ENCODE measurements around the gene CEBPZOS. TPM values are rescaled to one million over a fixed set of nuclear protein-coding genes. Genes with fewer than 3 reads are reported as not detected.

CEBPZOS gene
- polyA plus RNA-seq, 2 donors = 19.1 to 53.7 TPM

DNA sequence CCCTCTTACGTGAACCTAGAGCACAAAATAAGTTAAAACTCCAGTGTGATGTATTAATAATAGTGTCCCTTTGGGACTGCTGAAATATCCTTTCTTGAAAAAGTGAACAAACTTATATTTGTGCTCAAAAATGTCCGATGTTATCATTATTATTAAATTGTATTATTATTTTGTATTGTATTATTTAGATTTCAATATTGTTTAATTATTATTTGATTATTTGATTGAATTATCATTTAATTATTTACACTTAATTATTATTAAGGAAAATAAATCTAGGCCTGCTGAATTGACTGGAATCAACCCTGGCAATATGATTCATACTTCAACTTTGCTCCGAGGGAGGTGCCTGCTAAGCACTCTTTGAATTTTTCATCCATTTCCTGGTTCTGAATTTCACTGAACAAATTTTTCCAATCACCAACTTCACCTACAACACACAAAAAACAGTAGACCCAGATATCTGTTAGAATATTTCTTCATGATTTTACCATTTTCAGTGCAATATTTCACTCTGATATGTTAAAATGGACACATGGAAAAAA is 28.6 kb upstream of the CEBPZOS start:
- no peaks in the 10 kb centered on the region for H3K9me3 ChIP-seq (ENCODE audit: control insufficient read depth in 2 of 2, insufficient read depth in 1 of 2, low read depth in 1 of 2, low read length in 1 of 2)
- H3K27me3 ChIP-seq (ENCODE audit: control insufficient read depth in 1 of 2, insufficient read depth in 2 of 2, low read length in 2 of 2) = no peaks in the 10 kb centered on the region
- 76 to 79% methylated on average over 3 of the region's 3 CpGs for WGBS, 2 donors
- no peaks in the 10 kb centered on the region for H3K4me1 ChIP-seq (ENCODE audit: control insufficient read depth in 2 of 2, insufficient read depth in 2 of 2, low read length in 1 of 2)
- no peak overlapping the region for H3K4me3 ChIP-seq (ENCODE audit: low read depth in 1 of 2, low read length in 2 of 2)
- H3K36me3 ChIP-seq (ENCODE audit: control insufficient read depth in 2 of 2, insufficient read depth in 2 of 2, low read length in 1 of 2) = no peaks in the 10 kb centered on the region
- peak overlapping the region in 1 of 2 donors; percentile 34 for H3K27ac ChIP-seq (ENCODE audit: low read depth in 2 of 2, low read length in 1 of 2)

DNA sequence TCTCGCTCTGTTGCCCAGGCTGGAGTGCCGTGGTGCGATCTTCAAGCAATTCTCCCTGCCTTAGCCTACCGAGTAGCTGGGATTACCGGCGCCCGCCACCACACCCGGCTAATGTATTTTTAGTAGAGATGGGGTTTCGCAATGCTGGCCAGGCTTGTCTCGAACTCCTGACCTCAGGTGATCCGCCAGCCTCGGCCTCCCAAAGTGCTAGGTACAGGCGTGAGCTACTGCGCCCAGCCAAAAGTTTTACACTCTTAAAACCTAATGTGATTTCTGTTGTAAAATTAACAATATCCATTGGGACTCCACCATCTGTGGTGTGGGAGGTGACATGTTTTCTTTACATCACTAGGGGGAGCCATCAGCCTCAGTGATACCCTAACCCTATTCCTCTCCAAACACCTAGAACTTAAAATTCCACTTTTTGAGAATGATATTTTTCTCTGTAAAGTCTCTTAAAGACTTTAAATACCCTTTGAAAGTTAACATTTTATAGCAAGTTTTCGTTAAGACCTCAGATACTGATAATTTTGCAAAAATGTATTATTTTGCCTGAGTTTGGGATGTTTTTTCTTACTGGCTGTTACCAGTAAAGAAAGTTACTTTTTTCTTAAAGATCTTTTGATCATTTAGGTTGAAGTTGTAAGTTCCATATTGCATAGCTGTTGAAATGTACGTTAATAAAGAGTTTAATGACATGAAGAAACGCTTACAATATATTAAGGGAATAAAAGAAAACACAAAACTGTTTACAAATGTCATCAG is 27.9 kb upstream of the CEBPZOS start:
- H3K4me3 ChIP-seq (ENCODE audit: low read depth in 1 of 2, low read length in 2 of 2) = no peak overlapping the region
- H3K36me3 ChIP-seq (ENCODE audit: control insufficient read depth in 2 of 2, insufficient read depth in 2 of 2, low read length in 1 of 2) = no peaks in the 10 kb centered on the region
- peak overlapping the region; percentile 34 to 65 for H3K27ac ChIP-seq (ENCODE audit: low read depth in 2 of 2, low read length in 1 of 2)
- WGBS, 2 donors = 41 to 46% methylated on average over 17 of the region's 17 CpGs
- no peaks in the 10 kb centered on the region for H3K9me3 ChIP-seq (ENCODE audit: control insufficient read depth in 2 of 2, insufficient read depth in 1 of 2, low read depth in 1 of 2, low read length in 1 of 2)
- no peaks in the 10 kb centered on the region for H3K27me3 ChIP-seq (ENCODE audit: control insufficient read depth in 1 of 2, insufficient read depth in 2 of 2, low read length in 2 of 2)
- H3K4me1 ChIP-seq (ENCODE audit: control insufficient read depth in 2 of 2, insufficient read depth in 2 of 2, low read length in 1 of 2) = no peaks in the 10 kb centered on the region

DNA sequence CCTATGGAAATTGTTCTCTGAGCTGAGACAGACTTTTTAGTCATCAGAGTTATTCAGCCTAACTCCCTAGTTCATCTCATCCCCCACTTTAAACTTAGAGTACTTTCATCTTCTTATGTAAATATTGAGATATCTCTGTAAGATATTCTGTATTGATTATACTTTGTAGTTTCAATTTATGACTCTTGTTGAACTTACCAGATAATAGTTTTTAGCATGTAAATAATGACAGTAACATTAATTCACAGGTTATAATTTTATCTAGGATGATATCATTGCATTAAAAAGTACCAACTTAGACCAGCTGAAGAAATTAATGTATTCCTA is 24.7 kb upstream of the CEBPZOS start:
- Histone ChIP-seq H3K4me3 (ENCODE audit: low read depth in 1 of 2, low read length in 2 of 2) (no peak overlapping the region), H3K4me1 (ENCODE audit: control insufficient read depth in 2 of 2, insufficient read depth in 2 of 2, low read length in 1 of 2) (no peaks in the 10 kb centered on the region), H3K9me3 (ENCODE audit: control insufficient read depth in 2 of 2, insufficient read depth in 1 of 2, low read depth in 1 of 2, low read length in 1 of 2) (no peaks in the 10 kb centered on the region), H3K27ac (ENCODE audit: low read depth in 2 of 2, low read length in 1 of 2) (no peak overlapping the region), H3K27me3 (ENCODE audit: control insufficient read depth in 1 of 2, insufficient read depth in 2 of 2, low read length in 2 of 2) (no peaks in the 10 kb centered on the region), H3K36me3 (ENCODE audit: control insufficient read depth in 2 of 2, insufficient read depth in 2 of 2, low read length in 1 of 2) (no peaks in the 10 kb centered on the region)

DNA sequence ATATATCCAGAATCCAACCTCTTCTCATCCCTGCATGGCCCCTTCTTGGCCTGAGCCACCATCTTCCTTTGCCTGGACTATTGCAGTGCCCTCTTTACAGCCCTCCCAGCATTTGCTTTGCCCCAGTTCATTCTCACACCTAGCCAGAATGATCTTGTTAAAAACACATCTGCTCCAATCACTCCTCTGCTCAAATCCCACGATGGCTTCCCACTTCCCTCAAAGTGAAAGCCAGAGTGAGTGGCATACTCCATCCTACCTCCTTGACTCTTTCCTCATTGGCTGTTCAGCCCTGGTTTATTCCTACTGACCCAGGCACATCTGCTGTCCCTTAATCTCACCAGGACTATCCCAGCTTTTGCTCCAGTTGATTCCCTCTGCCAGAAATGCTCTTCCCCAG is 22.6 kb upstream of the CEBPZOS start:
- H3K27ac ChIP-seq (ENCODE audit: low read depth in 2 of 2, low read length in 1 of 2) = no peak overlapping the region
- 82 to 85% methylated on average over 1 of the region's 1 CpG for WGBS, 2 donors
- H3K4me1 ChIP-seq (ENCODE audit: control insufficient read depth in 2 of 2, insufficient read depth in 2 of 2, low read length in 1 of 2) = no peaks in the 10 kb centered on the region
- H3K4me3 ChIP-seq (ENCODE audit: low read depth in 1 of 2, low read length in 2 of 2) = no peak overlapping the region
- H3K9me3 ChIP-seq (ENCODE audit: control insufficient read depth in 2 of 2, insufficient read depth in 1 of 2, low read depth in 1 of 2, low read length in 1 of 2) = no peaks in the 10 kb centered on the region
- no peaks in the 10 kb centered on the region for H3K27me3 ChIP-seq (ENCODE audit: control insufficient read depth in 1 of 2, insufficient read depth in 2 of 2, low read length in 2 of 2)
- no peaks in the 10 kb centered on the region for H3K36me3 ChIP-seq (ENCODE audit: control insufficient read depth in 2 of 2, insufficient read depth in 2 of 2, low read length in 1 of 2)

DNA sequence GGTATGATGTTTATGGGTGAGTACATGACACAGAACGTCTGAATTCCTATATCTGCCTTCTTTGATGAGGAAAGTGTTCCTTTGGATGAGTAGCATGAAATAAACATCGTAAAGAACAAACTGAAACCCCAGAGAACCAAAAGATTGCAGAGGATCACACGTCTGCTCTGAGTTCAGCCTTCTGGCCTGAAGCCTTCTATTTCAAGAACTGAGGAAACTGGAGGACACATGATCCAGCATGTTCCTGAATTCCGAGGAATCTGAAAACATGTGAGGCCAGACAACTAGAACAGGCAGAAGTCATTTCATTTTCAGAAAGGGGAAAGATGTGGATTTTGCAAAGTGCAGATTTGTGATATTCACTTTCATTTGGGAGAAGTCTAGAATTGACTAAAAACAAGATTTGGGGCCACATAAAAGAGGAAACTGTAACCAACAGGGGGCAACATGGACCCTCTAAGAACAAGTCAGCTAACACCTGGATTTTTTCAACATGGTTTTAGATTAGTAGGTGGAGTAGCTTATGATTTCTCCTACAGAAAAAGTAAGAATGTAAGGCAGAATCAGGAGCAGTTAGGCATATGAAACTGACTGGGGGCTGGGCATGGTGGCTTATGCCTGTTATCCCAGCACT is 16.2 kb upstream of the CEBPZOS start:
- Histone ChIP-seq H3K4me1 (ENCODE audit: control insufficient read depth in 2 of 2, insufficient read depth in 2 of 2, low read length in 1 of 2) (no peaks in the 10 kb centered on the region), H3K4me3 (ENCODE audit: low read depth in 1 of 2, low read length in 2 of 2) (no peak overlapping the region), H3K27me3 (ENCODE audit: control insufficient read depth in 1 of 2, insufficient read depth in 2 of 2, low read length in 2 of 2) (no peaks in the 10 kb centered on the region), H3K36me3 (ENCODE audit: control insufficient read depth in 2 of 2, insufficient read depth in 2 of 2, low read length in 1 of 2) (no peaks in the 10 kb centered on the region), H3K27ac (ENCODE audit: low read depth in 2 of 2, low read length in 1 of 2) (no peak overlapping the region), H3K9me3 (ENCODE audit: control insufficient read depth in 2 of 2, insufficient read depth in 1 of 2, low read depth in 1 of 2, low read length in 1 of 2) (no peaks in the 10 kb centered on the region)
- 35 to 43% methylated on average over 4 of the region's 4 CpGs for WGBS, 2 donors

DNA sequence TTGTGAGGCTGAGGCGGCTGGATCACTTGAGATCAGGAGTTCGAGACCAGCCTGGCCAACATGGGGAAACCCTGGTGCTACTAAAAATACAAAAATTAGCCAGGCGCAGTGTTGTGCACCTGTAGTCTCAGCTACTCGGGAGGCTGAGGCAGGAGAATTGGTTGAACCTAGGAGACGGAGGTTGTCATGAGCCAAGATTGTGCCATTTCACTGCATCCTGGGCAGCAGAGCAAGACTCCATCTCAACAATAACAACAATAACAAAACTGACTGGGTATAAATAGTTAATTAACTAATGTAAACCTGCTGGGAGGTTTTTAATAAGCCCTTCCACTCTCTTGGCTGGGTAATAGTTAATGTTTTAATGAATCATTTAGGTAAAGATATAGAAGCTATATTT is 15.7 kb upstream of the CEBPZOS start:
- no peak overlapping the region for H3K4me3 ChIP-seq (ENCODE audit: low read depth in 1 of 2, low read length in 2 of 2)
- H3K27ac ChIP-seq (ENCODE audit: low read depth in 2 of 2, low read length in 1 of 2) = no peak overlapping the region
- H3K27me3 ChIP-seq (ENCODE audit: control insufficient read depth in 1 of 2, insufficient read depth in 2 of 2, low read length in 2 of 2) = no peaks in the 10 kb centered on the region
- H3K4me1 ChIP-seq (ENCODE audit: control insufficient read depth in 2 of 2, insufficient read depth in 2 of 2, low read length in 1 of 2) = no peaks in the 10 kb centered on the region
- no peaks in the 10 kb centered on the region for H3K36me3 ChIP-seq (ENCODE audit: control insufficient read depth in 2 of 2, insufficient read depth in 2 of 2, low read length in 1 of 2)
- no peaks in the 10 kb centered on the region for H3K9me3 ChIP-seq (ENCODE audit: control insufficient read depth in 2 of 2, insufficient read depth in 1 of 2, low read depth in 1 of 2, low read length in 1 of 2)
- WGBS, 2 donors = 93 to 94% methylated on average over 5 of the region's 5 CpGs

DNA sequence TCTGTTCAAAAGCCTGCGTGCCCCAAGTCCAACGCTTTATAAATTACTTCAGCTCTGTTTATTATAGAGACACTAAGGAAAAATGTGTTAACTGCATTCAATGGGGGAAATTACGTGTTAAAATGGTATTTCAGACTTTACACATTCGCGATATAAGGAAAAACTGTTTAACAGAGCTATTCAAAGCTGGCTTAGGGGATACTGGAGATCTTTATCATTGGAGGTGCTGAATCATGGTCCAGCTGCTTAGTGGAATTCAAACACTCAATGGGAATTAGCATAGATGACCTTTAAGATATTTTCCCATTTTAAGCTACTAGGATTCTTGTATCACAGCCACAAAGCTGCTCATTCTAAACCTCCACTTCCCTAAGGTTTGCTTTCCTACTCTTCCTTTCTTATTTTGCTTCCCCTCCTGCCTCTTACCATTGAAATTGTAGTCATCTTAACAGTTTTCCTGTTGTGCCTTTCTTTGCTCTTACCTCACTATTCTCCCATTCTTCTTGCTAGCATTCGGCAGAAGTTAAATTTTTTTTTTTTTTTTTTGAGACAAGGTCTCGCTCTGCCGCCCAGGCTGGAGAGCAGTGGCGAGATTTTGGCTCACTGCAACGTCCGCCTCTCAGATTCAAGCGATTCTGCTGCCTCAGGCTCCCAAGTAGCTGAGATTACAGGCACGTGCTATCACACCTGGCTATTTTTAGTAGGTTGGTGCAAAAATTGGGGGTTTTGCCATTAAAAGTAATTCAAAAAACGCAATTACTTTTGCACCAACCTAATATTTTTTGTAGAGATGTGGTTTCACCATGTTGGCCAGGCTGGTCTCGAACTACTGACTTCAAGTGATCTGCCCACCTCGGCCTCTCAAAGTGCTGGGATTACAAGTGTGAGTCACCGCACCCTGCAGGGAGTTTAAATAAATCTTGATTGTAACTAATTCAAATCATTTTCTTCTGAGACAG is 14.3 kb upstream of the CEBPZOS start:
- Histone ChIP-seq H3K27me3 (ENCODE audit: control insufficient read depth in 1 of 2, insufficient read depth in 2 of 2, low read length in 2 of 2) (no peaks in the 10 kb centered on the region), H3K36me3 (ENCODE audit: control insufficient read depth in 2 of 2, insufficient read depth in 2 of 2, low read length in 1 of 2) (no peaks in the 10 kb centered on the region), H3K4me3 (ENCODE audit: low read depth in 1 of 2, low read length in 2 of 2) (no peak overlapping the region), H3K4me1 (ENCODE audit: control insufficient read depth in 2 of 2, insufficient read depth in 2 of 2, low read length in 1 of 2) (no peaks in the 10 kb centered on the region), H3K27ac (ENCODE audit: low read depth in 2 of 2, low read length in 1 of 2) (no peak overlapping the region), H3K9me3 (ENCODE audit: control insufficient read depth in 2 of 2, insufficient read depth in 1 of 2, low read depth in 1 of 2, low read length in 1 of 2) (no peaks in the 10 kb centered on the region)
- WGBS, 2 donors = 75 to 80% methylated on average over 17 of the region's 17 CpGs

DNA sequence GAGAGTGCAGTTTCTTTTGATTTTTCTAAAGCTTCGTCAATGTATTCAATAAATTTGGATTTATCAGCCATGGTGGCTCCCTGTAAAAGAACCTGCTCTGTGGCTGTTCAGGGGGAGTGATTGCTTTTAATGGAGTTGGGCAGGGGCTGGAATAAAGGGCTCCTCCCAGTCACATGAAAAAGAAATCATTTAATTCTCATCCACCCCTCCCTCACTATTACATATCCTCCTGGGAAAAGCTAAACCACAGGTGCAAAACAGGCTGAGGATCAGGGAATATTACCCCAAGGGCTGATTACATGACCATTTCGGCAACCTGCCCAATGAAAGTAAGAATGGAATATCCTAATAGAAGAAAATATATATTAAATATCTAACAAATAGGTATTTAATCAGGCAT is 7.7 kb upstream of the CEBPZOS start, which contains the start of gene SULT6B1:
Gene SULT6B1, minus strand, starts transcription at position 101 of the 400 bp plus-strand sequence. Its CDS starts 30 bp downstream, at position 71.
- Histone ChIP-seq H3K27me3 (ENCODE audit: control insufficient read depth in 1 of 2, insufficient read depth in 2 of 2, low read length in 2 of 2) (no peaks in the 10 kb centered on the region), H3K4me3 (ENCODE audit: low read depth in 1 of 2, low read length in 2 of 2) (no peak within 1 kb of the TSS), H3K9me3 (ENCODE audit: control insufficient read depth in 2 of 2, insufficient read depth in 1 of 2, low read depth in 1 of 2, low read length in 1 of 2) (no peaks in the 10 kb centered on the region), H3K27ac (ENCODE audit: low read depth in 2 of 2, low read length in 1 of 2) (peak within 1 kb of the TSS in 1 of 2 donors; percentile 63), H3K36me3 (ENCODE audit: control insufficient read depth in 2 of 2, insufficient read depth in 2 of 2, low read length in 1 of 2) (no peaks in the 10 kb centered on the region), H3K4me1 (ENCODE audit: control insufficient read depth in 2 of 2, insufficient read depth in 2 of 2, low read length in 1 of 2) (no peaks in the 10 kb centered on the region)
- WGBS, 2 donors = 91 to 95% methylated on average over 2 of the region's 2 CpGs

DNA sequence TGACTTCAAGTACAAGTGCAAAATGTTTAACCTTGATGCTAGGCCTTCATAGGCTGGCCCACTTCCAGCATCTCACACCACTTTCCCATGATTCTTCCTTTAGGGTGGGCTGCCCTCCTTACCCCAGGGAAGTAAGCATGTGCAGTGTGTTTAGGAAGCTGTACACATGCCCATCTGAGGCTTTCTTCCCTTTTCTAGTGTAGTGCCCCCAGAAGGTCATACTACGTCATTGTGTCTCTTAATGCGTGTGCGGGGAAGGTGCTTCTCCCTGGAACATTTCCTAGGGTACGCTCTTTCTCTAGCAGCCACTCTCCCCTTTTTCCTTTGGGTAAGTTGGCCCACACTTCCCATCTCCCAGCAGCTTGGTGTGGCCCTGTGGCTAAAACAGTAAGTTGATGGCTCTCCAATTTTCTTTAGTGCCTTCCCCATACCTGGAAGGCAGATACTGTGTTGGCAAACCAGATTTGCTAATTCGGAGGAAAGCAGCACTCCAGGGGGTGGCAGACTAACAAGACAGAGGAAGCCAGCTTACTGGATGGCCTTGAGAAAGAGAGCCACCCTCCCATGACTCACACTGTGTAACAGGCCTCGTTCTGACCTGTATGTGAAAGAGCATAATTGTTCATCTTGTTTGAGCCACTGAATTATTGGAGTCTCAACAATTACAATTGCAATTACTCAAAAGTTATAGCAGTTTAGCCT is 6.7 kb upstream of the CEBPZOS start:
- no peak overlapping the region for H3K4me3 ChIP-seq (ENCODE audit: low read depth in 1 of 2, low read length in 2 of 2)
- no peaks in the 10 kb centered on the region for H3K4me1 ChIP-seq (ENCODE audit: control insufficient read depth in 2 of 2, insufficient read depth in 2 of 2, low read length in 1 of 2)
- no peaks in the 10 kb centered on the region for H3K27me3 ChIP-seq (ENCODE audit: control insufficient read depth in 1 of 2, insufficient read depth in 2 of 2, low read length in 2 of 2)
- no peaks in the 10 kb centered on the region for H3K9me3 ChIP-seq (ENCODE audit: control insufficient read depth in 2 of 2, insufficient read depth in 1 of 2, low read depth in 1 of 2, low read length in 1 of 2)
- H3K27ac ChIP-seq (ENCODE audit: low read depth in 2 of 2, low read length in 1 of 2) = peak overlapping the region in 1 of 2 donors; percentile 63
- WGBS, 2 donors = 60 to 61% methylated on average over 6 of the region's 6 CpGs
- H3K36me3 ChIP-seq (ENCODE audit: control insufficient read depth in 2 of 2, insufficient read depth in 2 of 2, low read length in 1 of 2) = no peaks in the 10 kb centered on the region

All from esophagus (tissue), 2 donors.